Esophagus (tissue), 2 donors: ENCODE results near the gene SLC6A13. TPM values are rescaled to one million over a fixed set of nuclear protein-coding genes. Genes with fewer than 3 reads are reported as not detected.
"Not testable (repeated sequence)": the region's sequence is repeated elsewhere in the genome, so short reads cannot be mapped to it uniquely, and the experiment has no call there.

Experiments
- H3K27ac ChIP-seq, 2 donors: one replicate each; pipeline ENCODE4 v1.5.1; 2013; ENCODE audit warnings: low read depth in 2 of 2, mild to moderate bottlenecking in 2 of 2, inconsistent platforms in 1 of 2, low read length in 1 of 2, moderate library complexity in 1 of 2
- H3K27me3 ChIP-seq, 2 donors: one replicate each; pipeline ENCODE4 v1.6.1; 2013; ENCODE audit warnings: low read length in 2 of 2, control low read depth in 1 of 2, mild to moderate bottlenecking in 1 of 2; ENCODE audit not compliant: insufficient read depth in 2 of 2, control insufficient read depth in 1 of 2
- H3K36me3 ChIP-seq, 2 donors: one replicate each; pipeline ENCODE4 v1.6.1; 2013; ENCODE audit warnings: low read length in 1 of 2; ENCODE audit not compliant: control insufficient read depth in 2 of 2, insufficient read depth in 2 of 2
- H3K4me1 ChIP-seq, 2 donors: one replicate each; pipeline ENCODE4 v1.6.1; 2013; ENCODE audit warnings: low read length in 1 of 2; ENCODE audit not compliant: control insufficient read depth in 2 of 2, insufficient read depth in 2 of 2
- H3K4me3 ChIP-seq, 2 donors: one replicate each; pipeline ENCODE4 v1.5.1; 2013; ENCODE audit warnings: low read length in 2 of 2, mild to moderate bottlenecking in 2 of 2, low read depth in 1 of 2, moderate library complexity in 1 of 2
- H3K9me3 ChIP-seq, 2 donors: one replicate each; pipeline ENCODE4 v1.6.1; 2013; ENCODE audit warnings: mild to moderate bottlenecking in 2 of 2, low read depth in 1 of 2, low read length in 1 of 2, moderate library complexity in 1 of 2; ENCODE audit not compliant: control insufficient read depth in 2 of 2, insufficient read depth in 1 of 2
- WGBS, 2 donors: extraction: QIAGEN DNeasy Blood & Tissue Kit; methylation state at CpG; one replicate each; pipeline ENCODE4 v1.1.7; 2013; 5-methylcytosine and 5-hydroxymethylcytosine counted together
- polyA plus RNA-seq, 2 donors: library from polyadenylated mRNA; stranded (reverse); fragments of 200-250 nt; gene quantifications; one replicate each; pipeline ENCODE4 v1.2.3, GENCODE V29; 2013
- donor health status: healthy with polysubstance abuse.
- donor health status: Bipolar disorder and iron deficiency.

SLC6A13 gene
- polyA plus RNA-seq, 2 donors, result 0.10 TPM; not detected in 1

- WGBS, 2 donors, result 85 to 86% methylated on average over 17 to 19 of the region's 19 CpGs
- Histone ChIP-seq H3K36me3 (no peaks in the 10 kb centered on the region), H3K4me1 (peaks cover 0 to 2% of the 10 kb centered on the region in 2 donors), H3K9me3 (no peaks in the 10 kb centered on the region), H3K4me3 (no peak overlapping the region), H3K27ac (no peak overlapping the region), H3K27me3 (no peaks in the 10 kb centered on the region)
Measured at GRCh38 chr12:220946-221550, 41.6 kb downstream of the SLC6A13 start.

- H3K4me1 ChIP-seq, result peaks cover 0 to 2% of the 10 kb centered on the region in 2 donors
- no peak overlapping the region for H3K4me3 ChIP-seq
- H3K27me3 ChIP-seq, result no peaks in the 10 kb centered on the region
- no peak overlapping the region for H3K27ac ChIP-seq
- no peaks in the 10 kb centered on the region for H3K36me3 ChIP-seq
- WGBS, 2 donors, result 66 to 69% methylated on average over 6 of the region's 6 CpGs
- no peaks in the 10 kb centered on the region for H3K9me3 ChIP-seq
Measured at GRCh38 chr12:220491-220890, 42.1 kb downstream of the SLC6A13 start.

- WGBS, 2 donors, result 38 to 39% methylated on average over 17 of the region's 17 CpGs
- no peaks in the 10 kb centered on the region for H3K36me3 ChIP-seq
- no peaks in the 10 kb centered on the region for H3K9me3 ChIP-seq
- no peaks in the 10 kb centered on the region for H3K27me3 ChIP-seq
- H3K27ac ChIP-seq, result no peak overlapping the region
- peaks cover 0 to 2% of the 10 kb centered on the region in 2 donors for H3K4me1 ChIP-seq
- no peak overlapping the region for H3K4me3 ChIP-seq
Measured at GRCh38 chr12:219891-220352, 42.7 kb downstream of the SLC6A13 start.

- Histone ChIP-seq H3K4me1 (peaks cover 0 to 2% of the 10 kb centered on the region in 2 donors), H3K4me3 (no peak overlapping the region), H3K9me3 (no peaks in the 10 kb centered on the region), H3K36me3 (no peaks in the 10 kb centered on the region), H3K27me3 (no peaks in the 10 kb centered on the region), H3K27ac (no peak overlapping the region)
- WGBS, 2 donors, result 74 to 78% methylated on average over 30 of the region's 30 CpGs
Measured at GRCh38 chr12:218728-219590, 43.7 kb downstream of the SLC6A13 start.

- H3K4me1 ChIP-seq, result peaks cover 0 to 3% of the 10 kb centered on the region in 2 donors
- H3K4me3 ChIP-seq, result no peak overlapping the region
- H3K27ac ChIP-seq, result no peak overlapping the region
- H3K36me3 ChIP-seq, result no peaks in the 10 kb centered on the region
- peaks cover 0 to 5% of the 10 kb centered on the region in 2 donors for H3K27me3 ChIP-seq
- H3K9me3 ChIP-seq, result no peaks in the 10 kb centered on the region
- WGBS, 2 donors, result 71 to 84% methylated on average over 5 of the region's 5 CpGs
Measured at GRCh38 chr12:218221-218620, 44.4 kb downstream of the SLC6A13 start.

GRCh38 chr12:217029-217428, 45.6 kb downstream of the SLC6A13 start:
- not testable (repeated sequence) for H3K9me3 ChIP-seq, H3K4me3 ChIP-seq, H3K4me1 ChIP-seq, H3K36me3 ChIP-seq, H3K27ac ChIP-seq, H3K27me3 ChIP-seq
- 70 to 71% methylated on average over 6 of the region's 6 CpGs for WGBS, 2 donors

GRCh38 chr12:215116-215515, 47.5 kb downstream of the SLC6A13 start:
- Histone ChIP-seq H3K4me3 (no peak overlapping the region), H3K27ac (no peak overlapping the region), H3K4me1 (peaks cover 0 to 10% of the 10 kb centered on the region in 2 donors), H3K36me3 (no peaks in the 10 kb centered on the region), H3K9me3 (no peaks in the 10 kb centered on the region), H3K27me3 (peaks cover 0 to 6% of the 10 kb centered on the region in 2 donors)
- 86% methylated on average over 6 of the region's 6 CpGs for WGBS, 2 donors

- Histone ChIP-seq H3K27ac (no peak within 1 kb of the TSS), H3K36me3 (no peaks in the 10 kb centered on the region), H3K27me3 (peaks cover 0 to 6% of the 10 kb centered on the region in 2 donors), H3K4me3 (no peak within 1 kb of the TSS), H3K9me3 (no peaks in the 10 kb centered on the region), H3K4me1 (peaks cover 0 to 8% of the 10 kb centered on the region in 2 donors)
- 39 to 42% methylated on average over 14 of the region's 14 CpGs for WGBS, 2 donors
Measured at GRCh38 chr12:214003-214741, 48.5 kb downstream of the SLC6A13 start, which contains the start of gene SLC6A12. SLC6A12 (minus strand) TSS chr12:214157; CDS start chr12:209986, 4,171 bp downstream.

- no peak overlapping the region for H3K4me3 ChIP-seq
- no peaks in the 10 kb centered on the region for H3K36me3 ChIP-seq
- WGBS, 2 donors, result 30 to 33% methylated on average over 12 of the region's 12 CpGs
- H3K27ac ChIP-seq, result no peak overlapping the region
- H3K9me3 ChIP-seq, result no peaks in the 10 kb centered on the region
- H3K4me1 ChIP-seq, result peaks cover 0 to 8% of the 10 kb centered on the region in 2 donors
- H3K27me3 ChIP-seq, result peaks cover 0 to 6% of the 10 kb centered on the region in 2 donors
Measured at GRCh38 chr12:213527-213932, 49.1 kb downstream of the SLC6A13 start.
